ENCODE data around the gene ARL6IP4.

The ARL6IP4 gene

DNA sequence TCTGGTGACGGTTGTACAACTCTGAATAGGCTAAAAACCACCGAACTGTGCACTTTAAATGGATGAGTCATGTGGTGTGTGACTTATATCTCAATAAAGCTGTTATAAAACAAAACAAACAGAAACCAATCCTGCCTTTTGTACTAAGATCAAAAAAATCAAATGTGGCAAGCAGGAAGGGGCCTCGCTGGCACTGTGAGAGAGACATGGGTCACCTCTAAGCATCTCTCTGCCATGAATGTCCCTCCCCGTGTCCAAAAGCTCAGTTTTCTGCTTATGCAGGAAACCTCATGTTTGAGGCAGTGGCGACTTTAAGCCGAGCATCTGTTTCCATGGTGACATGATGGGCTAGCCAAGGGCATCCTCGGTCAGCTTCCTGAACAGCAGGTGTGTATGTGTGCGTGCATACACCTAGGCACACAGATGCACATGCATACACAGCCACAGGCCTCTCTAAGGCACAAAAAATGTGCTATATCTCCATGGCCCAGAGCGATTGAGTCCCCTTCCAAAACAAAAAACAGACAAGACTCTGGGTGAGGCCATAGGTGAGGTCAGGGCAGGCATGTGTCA, 44.4 kb downstream of the ARL6IP4 start:
- TF ChIP-seq, protein P1, sequence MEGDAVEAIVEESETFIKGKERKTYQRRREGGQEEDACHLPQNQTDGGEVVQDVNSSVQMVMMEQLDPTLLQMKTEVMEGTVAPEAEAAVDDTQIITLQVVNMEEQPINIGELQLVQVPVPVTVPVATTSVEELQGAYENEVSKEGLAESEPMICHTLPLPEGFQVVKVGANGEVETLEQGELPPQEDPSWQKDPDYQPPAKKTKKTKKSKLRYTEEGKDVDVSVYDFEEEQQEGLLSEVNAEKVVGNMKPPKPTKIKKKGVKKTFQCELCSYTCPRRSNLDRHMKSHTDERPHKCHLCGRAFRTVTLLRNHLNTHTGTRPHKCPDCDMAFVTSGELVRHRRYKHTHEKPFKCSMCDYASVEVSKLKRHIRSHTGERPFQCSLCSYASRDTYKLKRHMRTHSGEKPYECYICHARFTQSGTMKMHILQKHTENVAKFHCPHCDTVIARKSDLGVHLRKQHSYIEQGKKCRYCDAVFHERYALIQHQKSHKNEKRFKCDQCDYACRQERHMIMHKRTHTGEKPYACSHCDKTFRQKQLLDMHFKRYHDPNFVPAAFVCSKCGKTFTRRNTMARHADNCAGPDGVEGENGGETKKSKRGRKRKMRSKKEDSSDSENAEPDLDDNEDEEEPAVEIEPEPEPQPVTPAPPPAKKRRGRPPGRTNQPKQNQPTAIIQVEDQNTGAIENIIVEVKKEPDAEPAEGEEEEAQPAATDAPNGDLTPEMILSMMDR (IDR thresholded peaks at IDR 0.05; ENCODE audit: low read depth, low read length), result no peak
- no peaks in the 10 kb centered on the region for H3K27me3 ChIP-seq
- H3K4me1 ChIP-seq, result no peaks in the 10 kb centered on the region
- no peaks in the 10 kb centered on the region for H3K9me3 ChIP-seq
- no peak for DNase-seq
- H3K36me3 ChIP-seq, result no peaks in the 10 kb centered on the region
- no peak overlapping the region for H3K4me3 ChIP-seq (ENCODE audit: low read depth, low read length)

DNA sequence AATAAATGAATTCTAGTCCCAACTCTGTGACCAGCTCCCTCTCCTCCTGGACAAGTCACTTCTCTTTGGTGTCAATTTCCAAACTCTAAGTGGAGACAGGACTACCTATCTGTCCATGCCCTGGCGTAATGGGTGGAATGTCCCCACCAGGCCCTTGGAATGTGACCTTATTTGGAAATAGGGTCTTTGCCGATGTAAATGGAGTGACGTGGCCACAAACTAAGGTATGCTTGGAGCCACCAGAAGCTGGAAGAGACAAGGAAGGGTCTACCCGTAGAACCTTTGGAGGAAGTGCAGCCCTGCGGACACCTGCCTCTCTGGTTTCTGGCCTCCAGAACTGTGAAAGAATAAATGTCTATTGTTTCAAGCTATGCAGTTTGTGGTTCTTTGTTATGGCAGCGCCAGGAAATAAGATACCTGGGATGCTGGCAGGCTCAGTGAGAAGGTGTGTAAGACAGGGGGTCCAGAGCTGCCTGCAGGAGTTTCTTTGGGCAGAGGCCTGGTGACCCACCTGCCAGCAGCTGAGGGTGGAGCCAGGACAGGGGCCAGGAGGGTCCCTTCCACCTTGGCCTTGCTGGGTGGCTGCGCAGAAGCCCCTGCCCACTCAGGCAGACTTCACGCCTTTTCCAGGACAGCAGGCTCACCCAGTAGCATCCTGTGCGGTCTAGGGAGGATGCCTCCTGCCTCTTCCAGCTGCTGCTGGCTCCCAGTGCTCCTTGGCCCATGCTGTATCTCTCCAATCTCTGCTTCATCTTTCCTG, 45.8 kb downstream of the ARL6IP4 start:
- no peaks in the 10 kb centered on the region for H3K9me3 ChIP-seq
- DNase-seq, result no peak
- H3K27me3 ChIP-seq, result no peaks in the 10 kb centered on the region
- TF ChIP-seq, protein P1 (IDR thresholded peaks at IDR 0.05; ENCODE audit: low read depth, low read length), result no peak
- H3K4me3 ChIP-seq (ENCODE audit: low read depth, low read length), result no peak overlapping the region
- H3K4me1 ChIP-seq, result no peaks in the 10 kb centered on the region
- no peaks in the 10 kb centered on the region for H3K36me3 ChIP-seq

DNA sequence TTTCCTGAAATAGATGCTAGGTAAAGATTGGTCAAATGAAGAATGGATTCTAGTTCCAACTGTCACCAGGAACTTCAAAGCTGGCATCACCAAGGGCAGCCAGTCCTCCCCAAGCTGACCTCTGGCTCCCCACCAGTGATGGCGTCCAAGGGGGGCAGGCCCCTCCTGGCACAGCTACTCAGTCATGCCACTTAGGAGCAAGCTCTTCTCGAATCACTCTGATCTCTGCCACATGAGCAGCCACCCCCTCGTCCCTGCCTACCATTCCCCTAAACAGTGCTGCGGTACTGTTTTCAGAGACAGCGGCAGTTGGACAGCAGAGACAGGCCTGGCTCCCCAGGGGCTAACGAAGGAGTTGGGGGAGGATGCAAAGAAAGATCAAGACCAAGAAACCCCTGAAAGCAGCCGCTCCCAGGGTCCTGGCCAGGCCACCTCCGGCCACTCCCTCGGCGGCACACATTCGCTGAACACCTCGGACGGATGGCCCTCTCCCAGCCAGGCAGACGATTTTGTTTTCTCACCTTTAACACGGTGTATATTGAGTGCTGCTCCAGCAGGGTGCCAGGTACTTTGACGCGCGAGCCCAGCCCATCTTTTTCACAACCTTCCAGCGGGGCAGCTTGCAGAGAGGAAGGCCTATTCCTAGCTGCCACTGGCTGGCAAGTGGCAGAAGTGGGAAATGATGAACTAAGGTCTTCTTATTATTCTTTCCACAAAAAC, 47.4 kb downstream of the ARL6IP4 start:
- TF ChIP-seq, protein P1 (IDR thresholded peaks at IDR 0.05; ENCODE audit: low read depth, low read length), result no peak
- Histone ChIP-seq H3K4me1 (no peaks in the 10 kb centered on the region), H3K4me3 (ENCODE audit: low read depth, low read length) (no peak overlapping the region), H3K36me3 (no peaks in the 10 kb centered on the region), H3K27me3 (no peaks in the 10 kb centered on the region), H3K9me3 (no peaks in the 10 kb centered on the region)
- DNase-seq, result no peak

DNA sequence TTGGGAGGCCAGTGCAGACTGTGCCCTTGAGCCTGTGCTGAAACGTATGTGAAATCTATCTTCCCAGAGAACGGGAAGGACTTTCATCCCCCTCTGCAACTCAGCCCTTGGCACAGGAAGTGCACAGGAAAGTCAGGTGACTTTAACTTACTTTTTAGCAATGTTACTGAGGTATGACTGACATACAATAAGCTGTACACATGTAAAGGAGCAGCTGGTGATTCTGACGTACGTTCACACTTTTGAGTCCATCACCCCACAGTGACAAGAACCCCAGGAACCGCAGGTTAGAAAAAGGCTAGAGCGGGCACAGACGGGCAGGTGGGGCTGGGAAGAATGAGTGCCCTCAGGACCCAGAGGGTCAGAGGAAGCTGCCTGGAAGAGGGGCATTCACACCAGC, 48.0 kb downstream of the ARL6IP4 start:
- TF ChIP-seq, protein P1 (IDR thresholded peaks at IDR 0.05; ENCODE audit: low read depth, low read length), result no peak
- no peak for DNase-seq
- no peaks in the 10 kb centered on the region for H3K4me1 ChIP-seq
- no peaks in the 10 kb centered on the region for H3K27me3 ChIP-seq
- no peaks in the 10 kb centered on the region for H3K9me3 ChIP-seq
- no peak overlapping the region for H3K4me3 ChIP-seq (ENCODE audit: low read depth, low read length)
- H3K36me3 ChIP-seq, result no peaks in the 10 kb centered on the region

DNA sequence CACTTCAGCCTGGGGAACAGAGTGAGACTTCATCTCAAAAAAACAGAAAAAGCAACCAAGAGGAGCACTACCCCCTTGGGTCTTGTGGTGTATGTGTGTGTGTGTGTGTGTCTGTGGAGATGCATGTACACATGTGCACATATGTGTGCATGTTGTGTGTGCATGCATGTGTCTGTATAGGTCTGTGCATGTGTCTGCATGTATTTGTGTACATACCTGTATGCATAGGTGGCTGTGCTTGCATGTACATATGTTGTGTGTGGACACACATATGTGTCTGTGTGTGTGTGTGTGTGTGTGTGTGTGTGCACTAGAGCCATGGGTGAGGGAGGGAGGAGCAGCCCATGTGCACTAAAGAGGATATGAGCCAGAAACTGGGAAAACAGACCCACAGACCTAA, 49.1 kb downstream of the ARL6IP4 start:
- DNase-seq, result no peak
- Histone ChIP-seq H3K36me3 (no peaks in the 10 kb centered on the region), H3K4me1 (0 out of 2 replicates have a peak, but pooled peaks cover 3% of the 10 kb centered on the region), H3K4me3 (ENCODE audit: low read depth, low read length) (no peak overlapping the region), H3K9me3 (no peaks in the 10 kb centered on the region), H3K27me3 (no peaks in the 10 kb centered on the region)
- TF ChIP-seq, protein P1 (IDR thresholded peaks at IDR 0.05; ENCODE audit: low read depth, low read length), result no peak

All from BE2C (cell line).